ENCODE results near the gene CREBBP.
"Not testable (repeated sequence)": the region's sequence is repeated elsewhere in the genome, so short reads cannot be mapped to it uniquely, and the experiment has no call there.

CREBBP gene

DNA sequence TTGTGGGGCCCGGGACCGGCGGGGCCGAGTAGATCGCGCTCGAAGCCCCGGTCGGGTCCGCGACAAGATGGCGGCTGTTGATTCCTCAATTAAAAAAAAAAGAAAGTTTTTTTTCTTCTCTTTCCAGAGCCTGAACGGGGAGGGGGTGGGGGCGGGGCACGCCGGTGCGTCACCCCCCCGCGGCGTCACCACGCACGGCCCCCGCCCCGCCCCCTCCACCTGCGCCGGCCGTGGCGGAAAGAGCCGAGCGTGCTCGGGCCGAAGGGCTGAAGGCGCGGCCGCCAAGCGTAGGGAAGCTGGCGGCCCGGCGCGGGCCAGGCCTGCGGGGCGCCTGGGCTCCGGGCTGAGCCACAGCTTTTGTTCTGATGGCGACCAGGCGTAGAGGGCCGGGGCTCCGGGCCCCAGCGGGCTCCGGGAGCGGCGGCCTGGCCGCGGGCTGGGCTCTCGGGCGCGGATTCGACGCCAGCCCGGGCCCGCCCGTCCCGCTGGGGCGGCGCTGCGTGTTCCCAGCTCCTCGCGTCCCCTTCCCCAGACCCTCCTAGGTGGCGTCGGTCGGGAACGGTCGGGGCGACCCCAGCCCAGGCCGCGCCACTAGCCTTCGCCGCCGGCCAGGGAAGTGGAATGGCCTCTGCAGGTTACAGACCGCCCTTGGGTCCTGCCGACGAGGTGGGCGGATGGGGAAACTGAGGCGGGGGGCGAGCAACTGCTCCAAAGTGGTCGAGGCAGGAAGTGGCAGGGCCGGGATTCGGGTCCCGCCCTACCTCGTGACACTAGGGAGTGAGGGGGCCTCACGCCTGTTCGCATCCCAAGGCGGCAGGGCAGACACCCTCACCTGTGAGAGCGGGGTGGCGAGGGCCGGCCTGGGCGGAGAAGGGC, at the start of gene CREBBP:
Gene CREBBP, minus strand, starts transcription at position 91 of the 876 bp plus-strand sequence. CDS start 797 bp downstream, outside the sequence.
- peak; percentile 81 to 84 for ATAC-seq

DNA sequence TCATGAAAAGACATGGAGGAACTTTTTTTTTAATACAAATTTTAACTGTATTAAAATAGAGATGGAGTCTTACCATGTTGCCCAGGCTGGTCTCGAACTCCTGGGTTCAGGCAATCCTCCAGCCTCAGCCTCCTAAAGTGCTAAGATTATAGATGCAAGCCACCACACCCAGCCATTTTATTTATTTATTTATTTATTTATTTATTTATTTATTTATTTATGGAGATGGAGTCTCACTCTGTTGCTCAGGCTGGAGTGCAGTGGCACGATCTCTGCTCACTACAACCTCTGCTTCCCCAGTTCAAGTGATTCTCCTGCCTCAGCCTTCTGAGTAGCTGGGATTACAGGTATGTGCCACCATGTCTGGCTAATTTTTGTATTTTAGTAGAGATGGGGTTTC, 46.6 kb upstream of the CREBBP start:
- ATAC-seq: not testable (repeated sequence)

DNA sequence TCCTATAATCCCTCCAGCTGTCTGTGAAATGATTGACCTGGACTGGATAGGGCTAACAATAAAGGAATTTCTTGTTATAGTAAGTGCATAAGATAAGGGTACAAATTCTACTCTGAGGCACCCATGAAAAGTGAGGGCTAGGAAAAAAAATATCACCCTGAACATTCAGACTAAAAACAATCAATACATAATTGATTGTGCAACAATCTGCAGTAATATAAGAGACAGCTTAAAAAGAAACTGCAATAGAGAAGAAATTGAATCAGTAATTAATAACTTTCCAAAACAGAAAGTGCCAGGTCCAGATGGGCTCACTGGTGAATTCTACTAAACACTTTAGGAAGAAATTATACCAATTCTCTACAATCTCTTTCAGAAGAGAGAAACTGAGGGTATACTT, 44.2 kb upstream of the CREBBP start:
- no peak for ATAC-seq

DNA sequence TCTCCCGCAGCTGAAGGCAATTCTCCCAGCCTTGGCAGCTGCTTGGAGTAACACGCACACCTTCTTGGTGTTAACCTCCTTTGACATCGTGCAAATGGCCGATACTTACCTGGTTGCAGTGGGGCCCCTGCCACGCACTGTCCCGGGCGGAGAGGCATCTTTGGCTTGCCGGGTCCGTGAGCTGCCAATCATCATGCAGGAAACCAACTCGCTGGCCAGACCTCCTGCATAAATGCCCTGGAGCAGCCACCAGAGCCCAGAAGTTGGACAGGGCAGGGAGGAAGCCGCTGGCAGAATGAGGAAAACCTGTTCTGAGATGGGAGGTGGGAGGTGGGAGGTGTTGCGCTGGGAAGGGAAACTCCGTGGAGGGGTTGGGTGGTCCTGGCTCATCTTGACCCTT, 41.7 kb upstream of the CREBBP start:
- ATAC-seq: no peak

DNA sequence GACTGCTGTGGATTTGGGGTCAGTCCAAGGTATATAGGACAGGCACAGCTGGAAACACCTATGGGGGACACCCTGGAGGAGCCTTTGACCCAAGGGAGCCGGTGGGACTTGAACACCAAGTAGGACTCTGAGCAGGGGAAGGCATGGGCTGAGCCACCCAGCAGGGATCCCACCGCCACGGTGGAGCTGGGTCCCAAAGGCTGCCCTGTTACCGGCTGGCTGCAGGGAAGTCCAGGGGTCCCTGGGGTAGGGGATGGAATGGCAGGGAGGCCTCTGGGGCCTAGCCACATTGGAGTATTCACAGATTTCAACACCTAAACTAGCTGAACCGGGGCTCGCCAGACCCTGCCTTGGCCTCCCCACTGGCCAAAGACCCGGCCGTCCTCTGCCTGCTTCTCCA, 39.7 kb upstream of the CREBBP start:
- ATAC-seq: no peak

DNA sequence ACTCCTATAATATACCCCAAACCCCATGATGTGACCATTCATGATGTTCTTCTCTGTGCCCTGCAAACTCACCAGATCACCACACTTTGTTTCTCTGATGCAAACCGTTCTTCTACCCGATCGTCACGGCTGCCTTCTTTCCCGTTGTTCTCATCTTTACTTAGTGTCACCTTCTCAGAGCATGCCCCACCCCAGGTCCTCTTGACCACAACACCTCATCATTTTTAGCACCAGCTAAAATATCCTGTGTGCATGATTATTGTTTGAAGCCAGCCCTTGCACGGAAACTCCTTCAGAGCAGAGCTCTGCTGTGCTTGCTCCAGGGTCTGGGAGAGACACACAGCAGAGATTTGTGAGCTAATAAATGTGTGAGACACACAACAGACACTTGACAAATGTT, 38.9 kb upstream of the CREBBP start:
- no peak for ATAC-seq

DNA sequence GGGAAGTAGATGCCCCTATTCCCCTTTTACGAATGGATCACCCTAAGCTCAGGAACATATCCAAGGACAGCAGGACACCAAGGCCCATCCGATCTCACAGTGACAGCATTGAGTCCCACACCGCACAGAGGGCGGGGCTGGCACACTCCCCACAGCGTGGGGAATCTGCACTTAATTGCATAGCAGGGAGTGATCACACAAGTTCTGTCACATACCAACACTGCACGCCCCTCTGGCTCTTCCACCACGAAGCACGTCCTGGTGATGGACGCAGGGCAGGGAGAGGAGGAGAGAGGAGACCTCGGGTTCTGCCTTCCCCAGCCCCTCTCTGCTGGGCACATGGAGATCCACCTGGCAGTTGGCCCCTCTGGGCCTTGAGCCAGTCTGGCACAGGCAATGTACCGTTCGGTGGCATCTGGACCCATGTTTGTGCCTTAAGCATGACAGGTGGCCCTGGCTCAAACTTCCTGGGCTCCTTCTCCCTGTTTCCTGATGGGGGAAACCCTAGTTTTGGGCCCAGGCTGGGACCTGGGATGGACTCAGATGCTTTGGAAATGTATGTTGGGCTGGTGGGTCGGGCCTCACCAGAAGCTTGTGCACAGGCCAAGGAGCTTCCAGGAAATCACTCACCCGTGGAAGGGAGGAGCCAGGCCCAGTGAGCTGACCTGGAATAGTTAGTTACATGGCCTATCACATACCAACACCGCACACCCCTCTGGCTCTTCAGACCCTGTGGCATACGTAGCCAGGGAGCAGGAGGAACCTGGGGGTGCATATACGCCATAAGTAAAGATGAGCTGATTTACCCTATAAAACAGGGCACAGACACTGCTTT, 35.1 kb upstream of the CREBBP start:
- no peak for ATAC-seq

DNA sequence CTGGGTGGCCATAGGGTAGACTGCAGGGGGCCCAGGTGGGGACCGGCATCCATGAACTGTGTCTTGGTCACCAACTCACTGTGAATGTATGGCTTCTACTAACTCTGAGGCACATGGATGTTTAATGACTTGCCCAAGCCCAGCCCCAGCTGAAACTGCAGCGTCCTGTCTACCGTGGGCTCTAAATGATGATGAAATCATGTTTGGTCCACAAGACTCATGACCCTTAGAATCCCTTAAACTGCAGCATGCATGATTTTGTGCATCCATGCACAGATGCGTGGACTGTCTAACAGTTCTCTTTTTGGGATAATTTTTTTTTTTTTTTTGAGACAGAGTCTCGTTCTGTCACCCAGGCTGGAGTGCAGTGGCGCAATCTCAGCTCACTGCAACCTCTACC, 32.4 kb upstream of the CREBBP start:
- ATAC-seq: no peak

DNA sequence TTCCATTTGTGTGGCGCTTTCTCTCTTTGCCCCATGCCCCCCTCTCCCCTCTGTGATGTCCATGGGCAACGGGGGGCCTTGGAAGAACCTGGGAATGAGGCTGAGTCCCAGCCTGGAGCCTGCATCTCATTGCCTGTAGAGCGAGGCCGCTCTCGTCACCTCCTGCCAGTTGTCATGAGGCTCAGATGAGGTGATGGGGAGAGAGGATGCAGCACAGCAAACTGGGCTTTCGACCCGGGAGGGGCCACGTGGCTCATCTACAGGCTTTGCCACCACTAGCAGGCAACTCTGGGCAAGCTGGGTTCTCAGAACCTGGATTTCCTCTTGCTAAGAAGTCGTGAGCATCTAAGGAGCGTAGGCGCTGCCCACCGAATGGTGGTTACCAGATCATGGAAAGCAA, 31.9 kb upstream of the CREBBP start:
- ATAC-seq: no peak

DNA sequence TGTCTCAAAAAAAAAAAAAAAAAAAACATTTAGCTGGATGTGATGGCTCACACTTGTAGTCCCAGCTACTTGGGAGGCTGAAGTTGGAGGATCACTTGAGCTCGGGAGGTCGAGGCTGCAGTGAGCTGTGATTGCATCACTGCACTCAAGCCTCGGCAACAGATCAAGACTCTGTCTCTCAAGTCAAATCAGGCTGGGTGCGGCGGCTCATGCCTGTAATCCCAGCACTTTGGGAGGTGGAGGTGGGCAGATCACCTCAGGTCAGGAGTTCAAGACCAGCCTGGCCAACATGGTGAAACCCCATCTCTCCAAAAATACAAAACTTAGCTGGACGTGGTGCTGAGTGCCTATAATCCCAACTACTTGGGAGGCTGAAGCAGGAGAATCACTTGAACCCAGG, 31.2 kb upstream of the CREBBP start:
- ATAC-seq: not testable (repeated sequence)

DNA sequence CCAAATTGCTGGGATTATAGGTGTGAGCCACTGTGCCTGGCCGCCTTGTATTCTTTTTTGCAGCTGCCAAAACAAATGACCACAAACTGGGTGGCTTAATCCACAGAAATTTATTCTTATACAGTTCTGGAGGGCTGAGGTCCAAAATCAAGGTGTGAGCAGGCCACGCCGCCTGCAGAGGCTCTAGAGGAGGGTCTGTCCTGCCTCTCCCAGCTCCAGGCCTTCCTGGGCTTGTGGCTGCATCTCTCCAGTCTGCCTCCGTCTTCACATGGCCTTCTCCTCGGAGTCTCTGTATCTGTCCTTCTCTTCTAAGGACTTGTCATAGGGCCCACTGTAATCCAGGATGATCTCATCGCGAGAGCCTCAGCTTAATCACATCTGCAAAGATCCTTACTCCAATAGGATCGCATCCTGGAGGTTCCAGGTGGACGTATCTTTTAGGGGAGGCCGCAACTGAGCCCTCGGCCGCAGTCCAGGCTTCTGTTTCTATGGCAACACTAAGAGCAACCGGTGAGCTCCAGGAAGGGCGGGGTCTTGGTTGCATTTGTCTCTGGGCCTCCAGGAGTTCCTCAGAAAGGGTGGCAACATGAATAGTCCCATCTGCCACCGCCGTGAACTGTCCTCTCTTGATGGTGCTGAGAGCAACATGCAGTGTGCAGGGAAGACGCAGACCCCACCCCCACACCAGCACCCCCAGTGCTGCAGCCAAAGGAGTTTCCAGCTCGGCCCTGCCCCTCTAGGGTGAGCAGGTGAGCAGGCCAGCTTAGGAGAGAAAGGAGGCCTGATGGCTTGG, 29.5 kb upstream of the CREBBP start:
- no peak for ATAC-seq

DNA sequence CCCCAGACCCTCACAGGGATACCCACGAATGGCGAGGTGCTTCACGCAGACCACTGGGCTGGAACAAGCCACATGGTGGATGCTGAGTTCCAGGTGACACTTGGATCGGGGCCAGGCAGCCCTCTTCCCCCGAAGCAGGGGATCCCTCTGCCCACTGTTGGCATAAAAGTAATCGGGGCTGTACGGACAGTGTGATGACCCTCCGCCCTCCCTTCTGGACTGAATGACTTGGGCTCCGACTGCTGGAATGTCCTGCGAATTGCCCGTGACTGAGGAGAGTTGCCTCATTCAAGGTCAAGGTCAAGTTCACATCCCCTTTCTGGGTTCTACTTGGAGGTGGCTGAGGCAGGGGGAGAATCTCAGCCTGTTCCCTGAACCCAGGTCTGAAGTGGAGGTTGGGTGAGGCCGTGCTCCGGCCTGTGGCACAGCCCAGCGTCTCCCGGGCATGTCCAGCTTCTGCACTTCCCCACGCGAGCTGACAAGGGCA, 28.5 kb upstream of the CREBBP start:
- ATAC-seq: no peak

DNA sequence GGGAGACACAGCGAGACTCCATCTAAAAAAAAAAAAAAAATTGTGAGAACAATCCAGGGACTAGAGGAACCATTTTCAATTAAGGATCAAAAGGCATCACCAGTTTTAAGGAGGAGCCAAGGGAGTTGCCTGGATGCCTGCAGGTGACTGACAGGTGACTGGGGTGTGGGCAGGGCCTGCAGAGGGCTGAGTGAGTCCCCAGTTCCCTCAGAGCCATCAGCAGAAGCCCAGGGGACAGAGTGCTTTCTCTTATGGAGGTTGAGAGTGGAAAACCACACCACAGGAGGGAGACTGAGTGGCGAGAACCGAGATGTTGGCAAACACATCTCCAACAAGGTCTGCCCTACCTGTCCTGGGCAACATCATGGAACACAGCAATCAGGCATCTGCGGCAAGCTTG, 27.1 kb upstream of the CREBBP start:
- ATAC-seq: no peak

DNA sequence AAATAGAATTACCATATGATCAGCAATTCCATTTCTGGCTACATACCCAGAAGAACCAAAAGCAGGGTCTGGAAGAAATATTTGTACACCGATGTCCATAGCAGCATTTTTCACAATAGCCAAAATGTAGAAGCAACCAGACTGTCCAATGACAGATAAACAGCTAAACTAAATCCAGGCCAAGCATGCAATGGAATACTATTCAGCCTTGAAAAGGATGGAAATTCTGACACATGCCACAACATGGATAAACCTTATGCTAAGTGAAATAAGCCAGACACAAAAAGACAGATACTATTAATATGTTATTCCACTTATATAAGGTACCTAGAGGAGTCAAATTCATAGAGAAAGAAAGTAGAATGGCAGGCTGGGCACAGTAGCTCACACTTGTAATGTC, 25.9 kb upstream of the CREBBP start:
- ATAC-seq: no peak

DNA sequence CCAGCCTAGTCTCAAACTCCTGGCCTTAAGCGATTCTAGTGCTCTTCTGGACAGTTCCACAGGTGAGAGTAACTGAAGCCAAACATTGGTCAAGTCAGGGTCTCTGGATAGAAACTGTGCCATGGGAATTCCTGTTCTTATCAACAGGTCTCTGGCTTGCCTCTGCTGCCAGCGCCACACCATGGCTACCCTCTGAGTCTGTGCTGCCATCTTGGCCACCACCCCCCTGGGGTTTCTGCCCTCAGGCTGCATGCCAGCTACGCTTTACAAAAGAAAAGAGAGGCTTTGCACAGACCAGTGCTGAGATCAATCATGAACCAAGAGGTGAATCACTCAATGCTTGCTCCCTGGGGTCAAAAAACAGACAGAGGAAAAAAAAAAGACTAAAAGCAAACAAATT, 24.4 kb upstream of the CREBBP start:
- ATAC-seq: no peak

DNA sequence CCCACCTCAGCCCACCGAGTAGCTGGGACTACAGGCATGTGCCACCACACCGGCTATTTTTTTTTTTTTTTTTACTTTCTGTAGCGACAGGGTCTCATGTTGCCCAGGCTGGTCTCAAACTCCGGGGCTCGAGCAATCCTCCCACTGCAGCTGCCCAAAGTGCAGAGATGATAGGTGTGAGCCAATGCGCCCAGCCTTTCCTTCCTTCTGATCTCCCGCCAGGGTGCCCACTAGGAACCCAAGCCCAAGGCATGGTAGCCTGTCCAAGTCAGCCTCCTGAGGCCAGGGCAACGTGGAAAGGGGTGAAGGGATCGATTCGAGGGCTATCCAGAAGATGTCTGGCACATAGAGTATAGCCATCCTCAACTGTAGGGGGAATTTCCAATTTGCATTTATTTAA, 9.6 kb upstream of the CREBBP start:
- no peak for ATAC-seq

DNA sequence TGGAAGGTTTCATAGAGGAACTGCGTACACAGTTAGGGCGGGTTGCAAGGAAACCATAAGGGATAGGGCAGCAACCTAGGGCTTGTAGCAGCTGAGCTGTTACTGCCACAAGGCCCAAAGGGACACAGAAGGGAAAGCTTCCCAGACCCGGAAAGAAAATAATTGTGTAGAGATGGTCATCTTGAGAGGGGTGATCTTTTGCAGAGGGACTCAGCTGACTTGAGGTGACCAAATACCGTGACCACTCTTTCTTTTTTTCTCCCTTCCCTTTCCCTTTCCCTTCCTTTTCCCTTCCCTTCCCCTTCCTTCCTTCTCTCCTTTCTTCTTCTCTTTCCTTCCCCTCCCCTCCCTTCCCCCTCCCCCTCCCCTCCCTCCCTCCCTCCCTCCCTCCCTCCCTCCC, 8.5 kb upstream of the CREBBP start:
- no peak for ATAC-seq

DNA sequence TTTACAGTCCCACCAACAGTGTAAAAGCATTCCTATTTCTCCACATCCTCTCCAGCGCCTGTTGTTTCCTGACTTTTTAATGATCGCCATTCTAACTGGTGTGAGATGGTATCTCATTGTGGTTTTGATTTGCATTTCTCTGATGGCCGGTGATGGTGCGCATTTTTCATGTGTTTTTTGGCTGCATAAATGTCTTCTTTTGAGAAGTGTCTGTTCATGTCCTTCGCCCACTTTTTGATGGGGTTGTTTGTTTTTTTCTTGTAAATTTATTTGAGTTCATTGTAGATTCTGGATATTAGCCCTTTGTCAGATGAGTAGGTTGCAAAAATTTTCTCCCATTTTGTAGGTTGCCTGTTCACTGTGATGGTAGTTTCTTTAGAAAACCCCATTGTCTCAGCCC, 5.5 kb upstream of the CREBBP start:
- not testable (repeated sequence) for ATAC-seq

DNA sequence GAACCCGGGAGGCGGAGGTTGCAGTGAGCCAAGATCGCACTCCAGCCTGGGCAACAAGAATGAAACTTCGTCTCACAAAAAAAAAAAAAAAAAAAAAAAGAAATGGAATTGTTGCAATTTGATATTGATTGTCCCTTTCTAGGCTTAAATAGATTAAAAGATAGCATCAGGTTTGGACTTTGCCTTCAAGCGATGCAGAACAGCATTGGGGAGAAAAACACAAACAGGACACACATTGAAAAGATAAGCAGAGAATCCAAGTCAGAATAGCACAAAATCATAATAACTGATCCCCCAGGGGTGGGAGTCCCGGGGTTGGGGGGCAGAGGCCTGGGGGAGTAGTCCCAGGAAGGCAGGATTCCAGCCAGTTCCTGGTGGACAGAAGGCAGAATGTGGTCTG, 3.9 kb upstream of the CREBBP start:
- ATAC-seq: no peak

DNA sequence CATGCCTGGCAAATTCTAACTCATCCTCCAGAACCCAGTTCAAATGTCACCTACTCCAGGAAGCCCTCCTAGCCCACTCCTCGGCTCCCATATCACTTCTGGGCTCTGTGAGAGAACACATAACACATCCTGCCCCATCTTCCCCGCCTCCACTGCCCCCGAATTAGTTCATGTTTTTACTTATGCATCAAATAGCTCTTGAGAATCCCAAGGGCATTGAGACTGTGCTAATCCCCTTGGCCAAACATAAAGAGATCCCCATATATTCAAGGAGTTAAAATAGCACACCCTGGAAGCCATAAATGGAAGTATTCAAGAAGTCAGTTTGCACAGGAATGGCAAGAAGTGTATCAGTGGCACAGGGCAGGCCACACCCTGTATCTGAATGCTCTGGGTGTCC, 2.0 kb upstream of the CREBBP start:
- ATAC-seq: no peak

DNA sequence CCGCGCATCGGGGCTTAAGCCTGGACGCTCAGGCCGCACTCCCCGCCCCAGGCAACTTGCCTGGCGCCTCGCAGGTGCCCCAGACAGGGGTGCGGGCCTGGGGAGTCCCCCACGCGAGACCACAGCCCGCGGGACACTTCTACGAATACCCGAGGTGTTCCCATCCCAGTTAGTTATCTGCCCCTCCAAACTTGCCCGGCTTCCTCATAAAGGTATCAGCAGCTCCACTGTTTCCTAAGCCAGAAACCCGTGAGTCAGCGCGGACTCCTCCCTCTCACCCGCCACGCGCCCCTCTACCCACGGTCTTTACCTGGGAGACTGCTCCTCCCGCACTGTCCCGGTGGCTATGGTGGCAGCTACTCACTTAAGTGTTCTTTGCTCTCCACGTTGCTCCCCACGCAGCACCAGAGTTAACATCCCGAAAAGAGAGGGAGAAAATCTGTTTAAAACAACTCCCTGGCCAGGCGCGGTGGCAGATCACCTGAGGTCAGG, 1.0 kb upstream of the CREBBP start:
- no peak for ATAC-seq

DNA sequence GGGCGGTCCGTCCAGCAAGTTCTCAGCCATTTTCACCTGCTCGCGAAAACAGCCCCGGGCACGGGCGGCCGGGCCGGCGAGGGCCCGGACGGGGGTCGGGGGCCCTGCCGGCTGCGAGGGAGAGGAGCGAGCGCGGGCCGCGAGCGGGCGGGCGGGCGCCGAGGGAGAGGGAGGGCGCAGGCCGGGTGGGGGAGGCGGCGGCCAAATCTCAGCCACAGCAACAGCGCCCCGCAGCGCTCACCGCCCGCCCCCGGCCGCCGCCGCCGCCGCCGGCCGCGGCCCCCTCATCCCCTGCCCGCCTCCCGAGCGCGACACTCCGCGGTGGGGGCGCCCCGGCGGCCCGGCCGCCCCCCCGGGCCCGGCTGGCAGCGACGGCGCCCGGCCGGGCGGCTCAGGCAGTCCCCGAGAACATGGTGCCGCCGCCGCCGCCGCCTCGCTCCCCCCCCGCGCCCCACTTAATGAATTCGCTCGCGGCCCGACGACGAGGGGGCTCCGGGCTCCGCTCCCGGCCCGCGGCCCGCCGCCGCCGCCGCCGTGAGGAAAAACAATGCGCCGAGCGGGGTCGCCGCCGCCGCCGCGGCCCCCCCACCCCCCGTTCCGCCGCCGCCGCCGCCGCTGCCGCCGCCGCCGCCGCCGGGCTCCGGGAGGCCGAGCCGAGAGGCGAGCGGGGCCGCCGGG, 487 bp downstream of the CREBBP start:
- peak; percentile 64 to 68 for ATAC-seq

Data from activated CD4-positive, CD25-positive, alpha-beta regulatory T cell treated with anti-CD3 and anti-CD28 coated beads, Interleukin-2, amount 50 U/mL, for 24 hours (primary cell).